Stimulated activated CD8-positive, alpha-beta memory T cell treated with anti-CD3 and anti-CD28 coated beads, Interleukin-7, amount 100 ng/mL, for 24 hours (primary cell): Measurements from ENCODE around the gene SERPINE2.
"Not testable (repeated sequence)": the region's sequence is repeated elsewhere in the genome, so short reads cannot be mapped to it uniquely, and the experiment has no call there.

Source experiments
- DNase-seq: peaks from one replicate; pipeline ENCODE4 v3.0.0-alpha.2; 2020; ENCODE audit warnings: low read depth

The SERPINE2 gene

GRCh38 chr2:224011837-224012236, 27.2 kb downstream of the SERPINE2 start:
- DNase-seq = no peak

- DNase-seq = no peak
Measured at GRCh38 chr2:224009605-224010315, 29.3 kb downstream of the SERPINE2 start.

- DNase-seq = no peak
Measured at GRCh38 chr2:224008702-224009261, 30.3 kb downstream of the SERPINE2 start.

- DNase-seq = no peak
Measured at GRCh38 chr2:224004105-224004695, 34.9 kb downstream of the SERPINE2 start.

- not testable (repeated sequence) for DNase-seq
Measured at GRCh38 chr2:224000662-224001061, 38.4 kb downstream of the SERPINE2 start.

GRCh38 chr2:223999862-224000261, 39.2 kb downstream of the SERPINE2 start:
- no peak for DNase-seq

- no peak for DNase-seq
Measured at GRCh38 chr2:223998948-223999347, 40.1 kb downstream of the SERPINE2 start.

GRCh38 chr2:223997938-223998337, 41.1 kb downstream of the SERPINE2 start:
- DNase-seq = no peak

GRCh38 chr2:223996391-223996790, 42.7 kb downstream of the SERPINE2 start:
- no peak for DNase-seq

GRCh38 chr2:223995569-223995968, 43.5 kb downstream of the SERPINE2 start:
- DNase-seq = no peak

GRCh38 chr2:223994562-223995162, 44.4 kb downstream of the SERPINE2 start:
- no peak for DNase-seq

- DNase-seq = peak; percentile 16
Measured at GRCh38 chr2:223993634-223994232, 45.4 kb downstream of the SERPINE2 start.

- no peak for DNase-seq
Measured at GRCh38 chr2:223991611-223992010, 47.5 kb downstream of the SERPINE2 start.

- DNase-seq = no peak
Measured at GRCh38 chr2:223989856-223990232, 49.2 kb downstream of the SERPINE2 start.

- no peak for DNase-seq
Measured at GRCh38 chr2:223989206-223989855, 49.8 kb downstream of the SERPINE2 start.

GRCh38 chr2:223981241-223981640, 57.8 kb downstream of the SERPINE2 start:
- DNase-seq = no peak

GRCh38 chr2:223980803-223981202, 58.3 kb downstream of the SERPINE2 start:
- no peak for DNase-seq

- DNase-seq = no peak
Measured at GRCh38 chr2:223980397-223980735, 58.7 kb downstream of the SERPINE2 start.

- DNase-seq = no peak
Measured at GRCh38 chr2:223979730-223980396, 59.2 kb downstream of the SERPINE2 start.

- DNase-seq = no peak
Measured at GRCh38 chr2:223978451-223978850, 60.6 kb downstream of the SERPINE2 start.

- no peak for DNase-seq
Measured at GRCh38 chr2:223976635-223977226, 62.4 kb downstream of the SERPINE2 start.
